Measurements from ENCODE around the gene TERT.
A peak's percentile ranks its signal among the peaks of the same experiment; 100 is the strongest.

The TERT gene

DNA sequence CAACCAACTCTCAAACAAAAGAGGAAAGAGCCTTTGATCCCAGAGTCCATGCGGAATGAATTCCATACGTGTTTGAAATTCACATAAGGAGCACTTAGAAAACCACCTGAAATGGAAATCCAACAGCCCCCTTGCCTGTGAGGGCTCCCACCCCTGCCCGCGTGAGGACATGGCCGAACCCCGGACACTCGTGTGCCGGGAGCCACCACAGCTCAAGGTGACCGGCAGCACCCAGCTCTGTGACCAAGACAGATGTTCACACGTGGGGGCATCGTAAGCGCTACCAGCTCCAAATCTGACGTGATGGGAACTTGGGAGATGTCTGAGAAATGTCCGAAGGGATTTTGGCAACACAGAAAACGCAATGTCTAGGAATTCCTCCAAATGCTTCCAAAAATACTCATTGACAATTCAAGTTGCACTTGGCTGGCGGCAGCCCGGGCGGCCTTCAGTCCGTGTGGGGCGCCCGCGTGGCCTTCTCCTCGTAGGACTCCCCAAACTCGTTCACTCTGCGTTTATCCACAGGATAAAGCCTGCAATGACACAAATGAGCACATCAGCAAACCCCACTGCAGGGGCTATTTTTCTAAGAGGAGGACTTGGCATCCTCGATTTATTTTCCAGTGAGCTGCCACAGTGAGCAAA, 23.2 kb upstream of the TERT start:
- no peak for DNase-seq

DNA sequence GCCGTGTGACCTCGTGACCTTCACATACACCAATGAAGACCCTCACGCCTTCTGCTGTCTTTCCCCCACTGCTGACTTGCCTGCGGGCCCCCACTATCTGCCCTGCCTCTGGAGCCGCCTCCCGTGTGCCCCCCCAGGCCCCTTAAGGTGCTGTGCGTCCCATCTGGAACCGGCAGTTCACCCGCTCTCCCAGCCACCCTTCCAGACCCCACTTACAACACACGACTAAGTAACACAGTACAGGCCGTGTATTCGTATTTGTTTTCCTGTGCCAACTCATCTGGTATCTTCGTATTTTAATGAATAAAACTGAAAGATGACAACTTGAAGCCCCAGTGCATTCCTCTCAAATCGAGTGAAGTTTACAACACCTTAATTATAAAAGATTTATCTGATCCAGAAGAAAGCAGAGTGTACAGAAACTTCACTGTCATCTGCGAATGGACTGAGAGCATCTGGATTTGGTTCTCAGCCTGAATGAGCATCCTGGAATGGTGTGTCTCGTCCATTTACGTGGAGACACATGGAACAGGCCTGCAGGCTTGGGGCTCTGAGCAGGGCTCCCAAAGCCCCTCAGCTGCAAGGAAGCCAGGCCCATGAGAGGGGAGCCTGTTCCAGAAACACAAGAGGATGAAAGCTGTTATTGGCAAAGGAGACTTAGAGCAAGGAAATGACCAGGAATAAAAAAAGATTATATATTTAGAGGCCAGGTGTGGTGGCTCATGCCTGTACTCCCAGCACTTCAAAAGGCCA, 21.9 kb upstream of the TERT start:
- peak; percentile 76 to 77 for DNase-seq

DNA sequence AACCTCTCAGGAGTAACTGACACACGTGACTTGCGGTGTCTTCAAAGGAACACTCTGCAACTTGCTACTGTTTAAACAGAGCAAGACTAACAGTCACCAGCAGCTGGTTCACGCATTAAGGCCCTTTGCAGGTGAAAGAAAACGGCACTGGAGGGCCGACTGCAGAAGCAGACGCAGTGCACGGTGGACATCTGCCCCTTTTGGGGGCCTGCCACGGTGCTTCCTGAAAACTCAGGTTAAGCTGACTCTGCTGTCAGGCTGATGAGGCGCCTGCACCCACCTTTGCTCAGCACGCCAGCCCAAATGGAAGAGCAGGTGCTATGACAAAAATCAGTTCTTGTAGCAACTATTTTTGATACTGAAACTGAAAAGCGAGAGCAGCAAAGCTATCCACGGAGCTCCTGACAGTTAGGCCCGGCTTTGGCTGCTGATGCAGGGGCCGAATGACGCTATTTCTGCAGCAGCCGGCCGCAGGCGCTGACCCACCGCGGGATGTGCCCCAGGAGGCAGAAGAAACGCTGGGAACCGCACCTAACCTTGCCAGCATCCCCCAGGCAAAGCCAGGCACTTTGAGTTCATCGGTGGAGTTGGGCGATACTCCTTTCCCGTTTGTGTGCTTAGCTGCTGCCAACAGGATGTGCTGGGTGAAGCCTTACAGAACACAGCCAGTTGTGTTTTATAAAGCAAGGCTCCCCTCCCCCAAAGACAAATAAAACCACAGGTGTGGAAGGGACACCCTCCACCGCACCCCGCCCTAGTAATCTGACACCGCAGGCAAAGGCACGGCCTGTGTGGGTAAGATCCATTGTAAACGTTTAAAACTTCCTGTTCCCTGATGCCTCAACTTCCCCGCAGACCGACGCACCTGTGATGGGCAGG, 21.1 kb upstream of the TERT start:
- DNase-seq = peak; percentile 99 to 100

DNA sequence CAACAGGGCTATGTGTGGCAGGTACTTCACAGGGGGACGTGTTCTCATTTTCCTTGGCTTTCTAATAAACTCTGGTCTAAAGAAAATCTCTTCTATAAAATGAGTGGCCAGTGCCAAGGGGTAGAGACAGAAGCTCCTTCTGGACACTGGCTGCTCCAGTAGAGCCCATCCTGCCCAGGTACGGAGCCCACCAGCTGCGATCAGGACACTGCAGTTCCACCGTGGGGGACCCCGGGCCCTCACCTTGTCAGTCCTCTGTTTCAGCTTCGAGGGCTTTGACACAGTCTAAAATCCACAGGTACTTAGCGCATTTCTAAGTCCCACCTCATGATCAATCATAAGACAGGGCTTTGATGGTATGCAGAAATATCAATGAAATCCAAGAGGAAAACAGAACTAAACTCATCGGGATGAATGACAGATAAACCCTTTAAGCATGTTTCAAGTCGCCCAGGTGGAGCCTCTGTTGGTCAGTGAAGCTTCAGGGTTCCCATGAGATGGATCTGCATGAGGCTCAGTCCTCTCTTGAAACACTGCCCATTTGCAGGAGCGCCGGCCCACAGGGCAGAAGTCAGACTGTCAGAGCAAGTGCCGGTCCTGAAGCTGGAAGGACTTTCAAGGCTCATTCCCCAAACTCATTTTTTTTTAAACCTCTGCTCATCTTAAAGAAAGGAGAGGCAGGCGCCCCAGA, 20.3 kb upstream of the TERT start:
- DNase-seq = peak in 1 of 2 experiments; percentile 60

DNA sequence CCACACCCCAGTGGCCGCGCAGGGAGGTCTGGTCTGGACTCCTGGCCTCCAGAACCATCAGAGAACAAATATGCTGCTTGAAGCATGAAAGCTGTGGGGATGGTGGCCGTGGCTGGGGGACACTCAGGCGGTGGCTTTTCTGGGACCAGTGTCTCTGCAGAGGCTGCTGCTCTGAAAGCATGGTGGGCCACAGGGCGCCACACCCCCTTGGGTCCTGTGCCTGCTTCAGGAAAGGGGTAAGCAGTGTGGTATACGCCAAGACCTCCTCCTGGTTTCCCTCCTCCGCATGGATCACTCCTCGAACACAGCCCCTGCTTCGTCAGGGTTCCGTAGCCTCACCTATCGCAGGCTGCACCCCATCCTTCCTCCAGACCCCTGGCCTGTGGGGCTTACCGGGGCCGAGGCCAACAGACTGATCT, 19.7 kb upstream of the TERT start:
- no peak for DNase-seq

DNA sequence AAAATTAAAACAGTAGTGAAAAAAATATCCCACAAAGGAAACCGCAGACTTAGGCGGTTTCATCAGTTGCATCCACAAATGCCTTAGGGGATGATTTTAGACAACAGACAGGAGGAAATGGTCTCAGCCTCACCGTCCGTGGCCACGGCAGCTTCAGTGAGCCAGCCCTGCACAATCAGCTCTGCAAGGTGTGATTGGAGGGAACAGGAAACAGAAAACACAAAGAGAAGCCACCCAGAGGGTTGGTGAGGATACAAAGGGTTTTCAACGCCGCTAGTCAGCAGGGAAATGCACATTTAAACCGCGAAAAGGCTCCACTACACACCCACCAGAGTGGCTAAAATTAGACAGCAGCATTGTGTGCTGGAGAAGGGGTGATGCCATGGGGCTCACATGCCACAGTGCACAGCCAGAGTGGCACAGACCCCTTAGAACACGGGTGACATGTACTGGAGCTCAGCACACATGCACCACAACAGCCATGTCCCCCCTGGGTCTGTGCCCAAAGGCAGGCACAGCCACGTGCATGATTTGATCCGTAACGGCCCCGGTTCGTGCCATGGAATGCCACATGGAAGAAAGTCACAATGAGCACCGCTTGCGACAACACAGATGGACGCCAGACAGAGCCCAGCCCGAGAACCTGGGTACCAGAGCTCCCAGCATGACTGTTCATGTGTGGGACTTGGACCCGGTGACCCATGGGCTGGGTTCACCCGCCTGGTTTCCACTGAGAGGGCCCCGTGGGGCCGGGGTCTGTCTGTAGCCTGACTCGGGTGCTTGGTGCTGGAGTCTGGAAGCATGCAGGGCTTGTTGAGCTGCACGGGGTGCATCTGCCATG, 18.3 kb upstream of the TERT start:
- DNase-seq = no peak

DNA sequence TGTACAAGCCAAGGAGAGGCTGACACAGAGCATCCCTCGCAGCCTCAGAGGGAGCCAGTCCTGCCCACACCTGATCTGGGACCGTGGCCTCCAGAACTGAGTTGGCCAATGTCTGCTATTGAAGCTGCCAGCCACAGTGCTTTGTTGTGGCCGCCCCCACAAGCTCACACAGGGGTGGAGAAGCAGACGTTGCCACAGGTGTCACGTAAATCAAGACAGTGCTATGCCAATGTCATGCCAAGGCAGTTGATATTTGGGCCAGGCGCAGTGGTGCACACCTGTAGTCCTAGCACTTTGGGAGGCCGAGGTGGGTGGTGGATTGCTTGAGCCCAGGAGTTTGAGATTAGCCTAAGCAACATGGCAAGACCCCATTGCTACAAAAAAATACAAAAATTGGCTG, 17.3 kb upstream of the TERT start:
- DNase-seq = no peak

DNA sequence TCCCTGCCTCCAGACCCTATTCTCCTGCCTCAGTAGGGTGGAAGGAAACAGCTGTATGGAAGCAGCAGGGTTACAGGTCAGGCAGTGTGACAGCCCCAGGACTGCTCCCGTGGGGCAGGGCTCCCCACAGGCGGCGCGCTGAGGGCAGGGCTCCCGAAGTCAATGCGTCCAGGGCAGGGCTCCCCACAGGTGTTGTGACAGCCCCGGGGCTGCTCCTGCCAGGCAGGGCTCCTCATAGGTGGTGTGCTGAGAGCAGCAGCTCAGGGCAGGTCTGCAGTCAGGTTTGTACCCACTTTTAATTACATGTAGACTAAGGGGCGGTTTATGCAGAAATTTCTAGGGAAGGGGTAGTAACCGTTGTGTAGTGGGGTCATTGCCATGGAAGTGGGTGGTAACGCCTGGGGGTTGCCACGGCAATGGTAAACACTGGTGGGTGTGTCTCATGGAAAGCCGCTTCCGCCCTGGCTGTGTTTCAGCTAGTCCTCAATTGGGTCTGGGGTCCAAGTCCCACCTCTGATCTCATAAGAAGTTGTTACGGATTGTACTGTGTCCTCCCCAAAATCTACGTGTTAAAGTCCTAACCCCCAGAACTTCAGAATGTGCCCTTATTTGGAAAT, 16.7 kb upstream of the TERT start:
- DNase-seq = no peak

DNA sequence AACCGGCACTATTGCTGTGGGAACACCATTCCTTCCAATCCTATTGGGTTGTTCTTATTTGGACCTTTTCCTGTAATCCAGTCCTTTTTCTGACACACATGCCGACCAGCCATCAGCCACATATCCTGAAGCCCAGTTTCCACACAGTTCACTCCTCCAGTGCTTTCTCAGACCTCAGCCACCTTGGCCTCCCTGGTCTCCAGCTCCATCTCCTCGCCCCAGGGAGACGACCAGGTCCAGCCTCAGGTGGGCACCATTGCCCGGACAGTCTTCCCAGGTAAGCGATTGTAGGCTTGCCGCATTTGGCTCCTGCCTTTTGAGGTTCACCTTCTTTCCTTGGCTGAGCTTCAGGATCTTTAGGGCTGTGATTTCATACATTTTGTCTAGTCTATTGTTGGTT, 15.2 kb upstream of the TERT start:
- DNase-seq = no peak

DNA sequence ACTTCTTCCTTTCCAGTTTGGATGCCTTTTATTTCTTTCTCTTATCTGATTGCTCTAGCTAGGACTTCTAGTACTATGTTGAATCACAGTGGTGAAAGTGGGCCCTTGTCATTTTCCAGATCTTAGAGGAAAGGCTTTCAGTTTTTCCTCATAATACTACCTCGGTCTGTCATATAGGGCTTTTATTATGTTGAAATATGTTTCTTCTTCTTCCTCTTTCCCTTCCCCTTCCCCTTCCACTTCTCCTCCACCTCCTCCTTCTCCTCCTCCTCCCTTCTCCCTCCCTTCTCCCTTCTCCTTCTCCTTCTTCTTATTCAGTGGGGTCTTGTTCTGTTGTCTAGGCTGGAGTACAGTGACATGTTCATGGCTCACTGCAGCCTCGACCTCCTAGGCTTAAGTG, 9.2 kb upstream of the TERT start:
- DNase-seq = no peak

DNA sequence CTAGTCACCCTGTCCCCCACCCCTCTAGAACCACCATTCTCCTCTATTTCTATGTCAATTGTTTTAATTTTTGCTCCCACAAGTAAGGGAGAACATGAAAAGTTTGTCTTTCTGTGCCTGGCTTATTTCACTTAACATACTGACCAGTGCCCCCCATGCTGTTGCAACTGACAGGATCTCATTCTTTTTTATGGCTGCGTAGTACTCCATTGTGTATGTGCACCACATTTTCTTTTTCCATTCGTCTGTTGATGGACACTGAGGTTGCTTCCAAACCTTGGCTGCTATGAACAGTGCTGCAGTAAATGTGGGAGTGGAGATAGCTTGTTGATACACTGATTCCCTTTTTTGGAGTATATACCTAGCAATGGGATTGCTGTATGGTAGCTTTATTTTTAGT, 7.4 kb upstream of the TERT start:
- DNase-seq = no peak

DNA sequence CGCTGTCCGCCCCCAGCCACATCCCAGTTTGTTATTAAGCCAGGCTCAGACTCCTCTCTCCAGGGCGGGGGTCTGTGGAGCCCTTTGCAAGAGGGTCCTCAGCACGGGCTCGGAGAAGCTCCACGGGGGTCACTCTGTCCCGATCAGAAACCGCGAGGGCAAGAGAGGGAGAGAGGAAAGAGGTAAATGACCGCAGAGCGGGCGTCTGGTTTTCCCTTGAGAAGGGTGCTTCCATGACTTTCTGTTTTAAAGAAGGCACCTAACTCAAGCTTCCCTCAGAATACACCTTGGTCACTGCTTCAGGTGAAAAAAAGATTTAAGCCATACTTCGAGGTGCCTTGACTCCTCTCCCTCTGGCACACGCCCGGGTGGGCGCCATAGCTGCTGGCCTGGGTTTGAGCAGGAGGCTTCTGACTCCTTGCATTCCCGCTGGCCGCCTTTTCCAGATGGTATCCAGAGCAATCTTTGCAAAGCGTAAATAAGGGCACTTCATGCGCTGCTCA, 5.8 kb upstream of the TERT start:
- no peak for DNase-seq

DNA sequence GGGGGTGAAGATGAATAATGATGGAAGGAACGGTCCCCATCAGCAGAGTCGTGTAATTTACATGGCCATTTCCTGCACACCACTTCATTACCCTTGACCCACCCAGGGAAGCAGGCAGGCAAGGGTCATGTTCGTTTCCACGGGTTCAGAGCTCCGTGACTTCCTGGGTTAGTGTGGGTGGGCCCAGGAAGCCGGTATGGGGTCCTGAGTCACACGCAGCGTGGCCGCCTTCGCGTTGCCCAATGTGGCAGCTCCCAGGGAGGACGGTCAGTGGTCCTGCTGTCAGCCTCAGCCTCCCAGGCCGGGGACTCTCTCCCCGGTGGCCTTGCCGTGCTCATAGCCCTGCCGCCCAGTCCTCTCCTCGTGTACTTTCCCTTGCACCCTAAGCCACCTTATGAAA, 5.1 kb upstream of the TERT start:
- DNase-seq = no peak

DNA sequence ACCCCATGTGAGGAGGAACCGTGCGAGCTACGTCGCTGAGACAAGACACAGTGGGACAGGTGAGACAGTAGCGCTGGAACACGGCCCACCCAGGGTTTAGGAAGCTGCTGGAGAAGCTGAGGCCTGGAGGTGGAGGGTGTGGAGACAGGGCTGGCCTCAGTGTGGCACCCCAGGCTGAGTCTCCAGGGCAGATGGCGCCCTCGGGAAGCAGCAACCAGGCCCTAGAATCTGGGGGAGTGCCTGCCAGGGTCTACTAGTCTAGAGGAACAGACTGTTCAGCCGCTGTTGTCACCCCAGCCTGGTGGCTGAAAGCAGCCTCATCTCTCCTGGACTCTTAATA, 4.6 kb upstream of the TERT start:
- DNase-seq = no peak

DNA sequence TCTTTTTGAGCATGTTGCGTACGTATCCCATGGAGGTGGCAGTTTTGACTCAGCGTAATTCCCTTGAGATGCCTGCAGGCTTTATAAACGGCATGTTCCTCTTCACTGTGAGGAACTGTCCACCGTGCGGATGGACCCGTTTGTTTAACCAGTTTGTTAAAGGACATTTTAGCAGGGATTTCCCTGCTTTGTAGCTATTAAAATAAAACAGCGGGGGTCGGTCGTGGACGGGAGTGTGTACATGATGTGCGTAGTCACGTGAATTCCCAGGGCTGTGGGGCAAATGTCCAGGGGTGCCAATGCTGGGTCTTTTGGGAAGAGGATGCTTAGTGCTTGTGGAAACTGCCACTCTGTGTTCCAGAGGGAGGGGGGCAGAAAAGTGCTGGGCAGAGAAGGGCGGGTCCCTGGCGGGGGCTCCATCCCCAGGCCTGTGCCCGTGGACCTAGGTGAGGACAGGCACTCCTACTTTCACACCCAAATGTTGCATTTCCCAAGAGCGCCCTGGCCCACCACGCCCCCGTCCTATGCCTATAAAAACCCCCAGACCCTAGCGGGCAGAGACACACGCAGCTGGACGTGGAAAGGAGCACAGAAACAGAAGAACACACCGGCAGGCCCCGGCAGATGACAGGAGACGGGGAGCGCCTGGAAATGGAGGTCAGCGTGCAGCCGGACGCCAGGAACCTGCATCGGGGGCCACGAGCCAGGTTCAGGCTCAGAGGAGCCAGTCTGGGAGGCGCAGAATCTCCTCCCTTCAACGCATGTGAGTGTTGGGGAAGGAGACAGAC, 4.0 kb upstream of the TERT start:
- DNase-seq = no peak

DNA sequence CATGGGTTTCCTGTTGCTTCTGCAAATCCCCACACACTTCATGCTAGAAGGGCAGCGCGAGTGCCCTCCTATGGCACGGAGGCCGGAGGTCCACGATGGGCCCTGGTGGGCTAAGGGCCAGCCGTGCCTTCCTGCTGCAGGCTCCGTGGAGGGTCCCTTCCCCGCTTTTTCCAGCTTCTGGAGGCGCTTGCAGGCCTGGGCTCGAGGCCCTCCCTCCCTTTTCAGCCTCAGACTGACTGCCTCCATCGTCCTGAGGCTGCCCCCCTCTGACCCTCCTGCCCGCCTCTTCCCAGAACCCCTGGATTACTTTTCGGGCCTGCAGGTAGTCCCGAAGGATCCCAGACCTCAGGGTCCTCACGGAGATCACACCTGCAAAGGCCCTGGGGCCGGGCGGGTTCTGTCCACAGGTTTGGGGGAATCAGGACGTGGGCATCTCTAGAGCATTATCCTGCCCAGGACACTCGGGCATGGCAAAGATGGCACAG, 3.2 kb upstream of the TERT start:
- DNase-seq = no peak

DNA sequence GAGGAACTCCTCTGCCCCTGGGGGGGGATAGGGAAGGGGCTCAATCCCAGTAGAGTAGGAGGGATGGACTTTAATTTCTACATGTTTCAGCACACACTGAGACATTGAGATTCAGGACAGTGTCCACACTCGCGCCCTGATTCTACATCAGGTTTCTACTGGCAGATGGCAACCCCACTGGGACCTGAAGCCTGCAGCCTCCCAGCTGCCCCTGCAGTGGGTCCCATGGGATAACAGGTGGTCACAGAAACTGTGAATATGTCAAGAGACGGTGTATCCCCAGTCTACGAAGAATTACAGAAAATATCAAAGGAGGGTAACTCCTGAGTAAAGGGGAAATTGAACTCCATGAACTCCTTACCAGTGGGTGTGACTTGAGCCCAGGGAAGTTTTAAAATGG, 2.4 kb upstream of the TERT start:
- DNase-seq = no peak

DNA sequence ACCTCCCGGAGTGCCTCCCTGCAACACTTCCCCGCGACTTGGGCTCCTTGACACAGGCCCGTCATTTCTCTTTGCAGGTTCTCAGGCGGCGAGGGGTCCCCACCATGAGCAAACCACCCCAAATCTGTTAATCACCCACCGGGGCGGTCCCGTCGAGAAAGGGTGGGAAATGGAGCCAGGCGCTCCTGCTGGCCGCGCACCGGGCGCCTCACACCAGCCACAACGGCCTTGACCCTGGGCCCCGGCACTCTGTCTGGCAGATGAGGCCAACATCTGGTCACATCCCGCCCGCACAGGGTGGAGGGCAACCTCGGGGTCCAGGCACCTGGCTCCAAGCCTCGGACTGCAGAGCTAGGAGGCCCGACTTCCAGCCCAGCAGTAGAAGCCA, 776 bp upstream of the TERT start:
- no peak for DNase-seq

DNA sequence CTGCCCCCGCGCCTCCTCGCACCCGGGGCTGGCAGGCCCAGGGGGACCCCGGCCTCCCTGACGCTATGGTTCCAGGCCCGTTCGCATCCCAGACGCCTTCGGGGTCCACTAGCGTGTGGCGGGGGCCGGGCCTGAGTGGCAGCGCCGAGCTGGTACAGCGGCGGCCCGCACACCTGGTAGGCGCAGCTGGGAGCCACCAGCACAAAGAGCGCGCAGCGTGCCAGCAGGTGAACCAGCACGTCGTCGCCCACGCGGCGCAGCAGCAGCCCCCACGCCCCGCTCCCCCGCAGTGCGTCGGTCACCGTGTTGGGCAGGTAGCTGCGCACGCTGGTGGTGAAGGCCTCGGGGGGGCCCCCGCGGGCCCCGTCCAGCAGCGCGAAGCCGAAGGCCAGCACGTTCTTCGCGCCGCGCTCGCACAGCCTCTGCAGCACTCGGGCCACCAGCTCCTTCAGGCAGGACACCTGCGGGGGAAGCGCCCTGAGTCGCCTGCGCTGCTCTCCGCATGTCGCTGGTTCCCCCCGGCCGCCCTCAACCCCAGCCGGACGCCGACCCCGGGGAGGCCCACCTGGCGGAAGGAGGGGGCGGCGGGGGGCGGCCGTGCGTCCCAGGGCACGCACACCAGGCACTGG, 548 bp downstream of the TERT start:
- no peak for DNase-seq

Measured in SHP77 (cell line).